ENCODE measurements around the gene STK24. TPM values are rescaled to one million over a fixed set of nuclear protein-coding genes. Genes with fewer than 3 reads are reported as not detected.

Gene STK24
- total and polyA plus RNA-seq, 2 of the 8 experiments (the other 6 are each of a cell fraction or from before 2014, with no cell fraction given): 62.8 to 143 TPM

- no peaks in the 10 kb centered on the region for H3K79me2 ChIP-seq (ENCODE audit: control insufficient read depth in 1 of 2, insufficient read depth in 2 of 2, low read length in 2 of 2)
- no peak overlapping the region for H2BK5ac ChIP-seq (ENCODE audit: low read depth, low read length)
- no peak overlapping the region for H3K14ac ChIP-seq (ENCODE audit: insufficient read length)
- CTCF ChIA-PET (ENCODE audit: partially characterized antibody): interaction anchor here (1.2 to 6.4 kb wide), 4 partner anchors 14 to 399 kb away, joined by 3 to 53 read pairs (median 6); no protein-coding TSS in a partner anchor
- no peak overlapping the region for H2BK15ac ChIP-seq (ENCODE audit: low read length)
- H3K4me2 ChIP-seq (ENCODE audit: insufficient read depth in 1 of 2, low read depth in 2 of 2, low read length in 2 of 2): no peak overlapping the region
- POLR2A ChIA-PET (ENCODE audit: partially characterized antibody): no interaction called here
- WGBS, 2 experiments (ENCODE audit: extremely low coverage in 1 of 2, insufficient coverage in 1 of 2, insufficient read length in 1 of 2, insufficient replicate concordance in 2 of 2, low coverage in 1 of 2, low lambda C conversion rate in 2 of 2, missing lambda C conversion rate in 1 of 2): 95% methylated on average over 11 of the region's 11 CpGs; no CpG with 5 or more reads in 1 of the 2 experiments
- no peak overlapping the region for H2BK12ac ChIP-seq (ENCODE audit: low read depth, low read length)
- H3K36me3 ChIP-seq (ENCODE audit: control insufficient read depth in 2 of 4, insufficient read depth in 4 of 4, low read length in 3 of 4): peaks cover 0 to 3% (median 0%) of the 10 kb centered on the region in 4 experiments; a peak in 1 of 8 replicates
- no peak overlapping the region for H3K4me3 ChIP-seq (ENCODE audit: extremely low read depth in 1 of 4, insufficient read depth in 2 of 4, low read depth in 3 of 4, low read length in 4 of 4)
- H2AFZ ChIP-seq (ENCODE audit: low read length): no peak overlapping the region
- H3K9ac ChIP-seq (replicated peaks in 1 of 4; ENCODE audit: extremely low read depth in 1 of 4, low read depth in 3 of 4, low read length in 3 of 4): no peak overlapping the region
- H3K4me1 ChIP-seq (replicated peaks in 1 of 4; ENCODE audit: control insufficient read depth in 3 of 4, insufficient read depth in 4 of 4, low read length in 3 of 4): 0 out of 7 replicates have a peak, but pooled peaks cover 0 to 2% (median 0%) of the 10 kb centered on the region in 4 experiments
- H3K27me3 ChIP-seq (replicated peaks in 1 of 4; ENCODE audit: control insufficient read depth in 3 of 4, extremely low read depth in 1 of 4, insufficient read depth in 3 of 4, low read length in 3 of 4): no peaks in the 10 kb centered on the region
- no peaks in the 10 kb centered on the region for H3K23me2 ChIP-seq (ENCODE audit: low read depth, low read length)
- H4K5ac ChIP-seq (ENCODE audit: insufficient read length, low read depth, low read length): no peak overlapping the region
- no peak overlapping the region for H2BK120ac ChIP-seq (replicated peaks; ENCODE audit: low read depth, low read length)
- H3K4ac ChIP-seq (replicated peaks; ENCODE audit: insufficient read length, low read depth, low read length): no peak overlapping the region
- H3K56ac ChIP-seq (replicated peaks; ENCODE audit: insufficient read length, low read depth, low read length): no peak overlapping the region
- no peak overlapping the region for H3K23ac ChIP-seq (ENCODE audit: insufficient read length)
- no peak overlapping the region for H3K27ac ChIP-seq (ENCODE audit: low read depth, low read length)
- no peak overlapping the region for H4K8ac ChIP-seq (ENCODE audit: extremely low read depth, insufficient read depth, low read length)
- H2BK20ac ChIP-seq (ENCODE audit: low read length): no peak overlapping the region
- H4K20me1 ChIP-seq (replicated peaks in 1 of 2; ENCODE audit: control insufficient read depth in 1 of 2, insufficient read depth in 2 of 2, low read length in 2 of 2): peaks cover 0 to 2% of the 10 kb centered on the region in 2 experiments
- H3K9me3 ChIP-seq (ENCODE audit: insufficient read depth in 2 of 2, low read depth in 1 of 2, low read length in 1 of 2): no peaks in the 10 kb centered on the region
- H2AK5ac ChIP-seq (ENCODE audit: low read depth, low read length): no peak overlapping the region
- no peaks in the 10 kb centered on the region for H3K79me1 ChIP-seq (ENCODE audit: low read depth, low read length)
- no peak for FAIRE-seq
- H4K91ac ChIP-seq (replicated peaks; ENCODE audit: insufficient read length, low read length): no peak overlapping the region
- no peak overlapping the region for H3K18ac ChIP-seq (ENCODE audit: extremely low read depth, low read length)
- no peak for DNase-seq (ENCODE audit: low read depth in 1 of 2, low spot score in 2 of 2)
- TF ChIP-seq KDM5A (IDR thresholded peaks at IDR 0.05; ENCODE audit: low read length) (no peak), SRF (IDR thresholded peaks at IDR 0.05; ENCODE audit: low read depth, low read length) (no peak), EZH2 (IDR thresholded peaks at IDR 0.05; ENCODE audit: low read depth, low read length, severe bottlenecking) (no peak), ASH2L (IDR thresholded peaks at IDR 0.05; ENCODE audit: low read length) (no peak), MAFK (IDR thresholded peaks at IDR 0.05; ENCODE audit: low read depth, low read length) (no peak), GABPA (IDR thresholded peaks at IDR 0.05; ENCODE audit: borderline replicate concordance, insufficient read depth, low read length) (no peak), SUZ12 (IDR thresholded peaks at IDR 0.05; ENCODE audit: low read length) (no peak), RBBP5 (IDR thresholded peaks at IDR 0.05; ENCODE audit: borderline replicate concordance, low read depth, low read length) (no peak), SP1 (IDR thresholded peaks at IDR 0.05; ENCODE audit: low read depth, low read length) (no peak), BACH1 (IDR thresholded peaks at IDR 0.05; ENCODE audit: low read length) (no peak), FOSL1 (IDR thresholded peaks at IDR 0.05; ENCODE audit: insufficient read depth, low read depth, low read length) (no peak)
These were observed 144.3 kb downstream of the STK24 start for GRCh38 chr13:98432638-98433037.
